ENCODE data around the gene GRHL3.

GRHL3 gene

DNA sequence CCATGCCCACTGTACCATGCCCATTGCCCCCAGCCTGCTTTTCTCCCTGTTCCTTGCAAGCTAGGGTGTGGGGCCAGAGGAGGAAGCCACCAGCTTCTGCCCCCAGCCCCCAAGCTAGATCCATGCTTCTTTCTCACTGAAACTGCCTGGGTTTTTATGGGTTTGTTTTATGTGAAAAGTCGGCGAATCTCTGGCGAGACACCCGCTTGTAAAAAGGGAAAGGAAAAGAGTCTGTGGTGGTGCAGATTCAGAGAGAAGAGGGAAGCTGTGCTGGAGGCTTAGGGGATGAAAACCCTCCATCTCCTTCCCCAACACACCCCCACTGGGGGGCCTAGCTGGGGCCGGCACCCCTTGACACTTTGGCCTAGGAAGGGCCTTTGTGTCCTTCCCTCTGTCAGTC lies 26.2 kb downstream of the GRHL3 start:
- no peak for DNase-seq

GRCh38 chr1:24347159-24347934 lies 28.2 kb downstream of the GRHL3 start:
- no peak for DNase-seq

GRCh38 chr1:24348196-24348595 lies 29.0 kb downstream of the GRHL3 start:
- no peak for DNase-seq

- peak; percentile 9 for DNase-seq
Measured at GRCh38 chr1:24349891-24350290, 30.7 kb downstream of the GRHL3 start.

GRCh38 chr1:24351247-24351646 lies 32.1 kb downstream of the GRHL3 start:
- DNase-seq = no peak

GRCh38 chr1:24351918-24352627 lies 32.9 kb downstream of the GRHL3 start:
- DNase-seq = no peak

- no peak for DNase-seq
Measured at GRCh38 chr1:24353292-24353891, 34.2 kb downstream of the GRHL3 start.

DNA sequence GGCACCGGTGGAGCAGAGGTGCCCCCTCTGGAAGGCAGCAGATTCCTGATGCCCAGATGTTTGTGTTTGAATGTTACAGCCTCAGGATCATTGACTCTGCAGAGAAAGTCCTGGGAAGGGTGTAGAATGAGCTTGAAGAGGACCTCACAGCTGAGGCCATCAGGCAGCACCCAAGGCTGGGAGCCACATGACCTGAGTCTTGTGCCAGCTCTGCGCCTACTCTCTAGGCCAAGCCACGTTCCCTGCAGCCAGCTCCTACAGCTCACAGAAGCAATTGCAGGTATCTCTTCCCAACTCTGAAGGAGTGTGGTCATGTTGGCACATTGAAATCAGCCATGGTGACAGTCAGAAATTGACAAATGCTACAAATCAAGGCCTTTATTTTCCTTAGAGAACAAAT lies 36.3 kb downstream of the GRHL3 start:
- DNase-seq = no peak

GRCh38 chr1:24357038-24357437 lies 37.9 kb downstream of the GRHL3 start:
- DNase-seq = no peak

- no peak for DNase-seq
Measured at GRCh38 chr1:24360681-24361080, 41.5 kb downstream of the GRHL3 start.

- no peak for DNase-seq
Measured at GRCh38 chr1:24361811-24362210, 42.7 kb downstream of the GRHL3 start.

- no peak for DNase-seq
Measured at GRCh38 chr1:24362396-24362795, 43.2 kb downstream of the GRHL3 start.

GRCh38 chr1:24362982-24363614 lies 43.9 kb downstream of the GRHL3 start:
- DNase-seq = no peak

DNA sequence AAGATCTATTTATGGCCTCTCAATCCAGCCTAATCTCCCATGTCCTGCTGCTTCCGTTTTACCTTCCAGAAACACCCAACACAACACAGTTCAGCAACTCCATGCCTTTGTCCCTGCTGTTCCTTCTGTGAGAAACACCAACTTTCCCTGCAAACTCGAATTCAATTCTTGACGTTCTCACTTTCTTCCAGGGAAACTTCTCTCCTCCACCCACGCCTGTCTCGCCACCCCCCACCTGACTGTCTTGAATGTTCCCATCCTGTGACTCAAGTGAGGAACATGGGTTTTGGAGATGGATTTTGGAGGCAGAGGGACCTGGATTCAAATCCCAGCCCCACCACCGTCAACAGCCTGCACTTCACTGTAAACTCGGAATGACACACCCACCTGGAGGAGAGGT lies 44.8 kb downstream of the GRHL3 start:
- DNase-seq = no peak

DNA sequence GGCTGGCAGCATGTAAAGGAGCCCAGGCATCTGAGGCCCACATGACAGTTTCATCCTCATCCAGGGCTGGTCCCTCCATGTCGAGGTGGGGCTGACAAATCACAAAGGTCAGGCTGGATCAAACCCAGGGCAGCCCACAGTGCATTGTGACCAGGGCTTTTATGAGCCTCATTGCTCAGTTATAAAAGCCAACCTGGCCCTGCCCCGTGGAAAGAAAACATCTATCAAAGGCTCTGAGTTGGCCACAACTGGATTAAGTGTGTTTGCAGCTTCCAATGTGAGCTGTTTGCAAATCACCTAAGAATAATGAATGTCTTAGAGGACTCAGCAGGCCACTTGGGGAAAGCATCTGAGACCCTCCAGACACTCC lies 45.4 kb downstream of the GRHL3 start:
- no peak for DNase-seq

DNA sequence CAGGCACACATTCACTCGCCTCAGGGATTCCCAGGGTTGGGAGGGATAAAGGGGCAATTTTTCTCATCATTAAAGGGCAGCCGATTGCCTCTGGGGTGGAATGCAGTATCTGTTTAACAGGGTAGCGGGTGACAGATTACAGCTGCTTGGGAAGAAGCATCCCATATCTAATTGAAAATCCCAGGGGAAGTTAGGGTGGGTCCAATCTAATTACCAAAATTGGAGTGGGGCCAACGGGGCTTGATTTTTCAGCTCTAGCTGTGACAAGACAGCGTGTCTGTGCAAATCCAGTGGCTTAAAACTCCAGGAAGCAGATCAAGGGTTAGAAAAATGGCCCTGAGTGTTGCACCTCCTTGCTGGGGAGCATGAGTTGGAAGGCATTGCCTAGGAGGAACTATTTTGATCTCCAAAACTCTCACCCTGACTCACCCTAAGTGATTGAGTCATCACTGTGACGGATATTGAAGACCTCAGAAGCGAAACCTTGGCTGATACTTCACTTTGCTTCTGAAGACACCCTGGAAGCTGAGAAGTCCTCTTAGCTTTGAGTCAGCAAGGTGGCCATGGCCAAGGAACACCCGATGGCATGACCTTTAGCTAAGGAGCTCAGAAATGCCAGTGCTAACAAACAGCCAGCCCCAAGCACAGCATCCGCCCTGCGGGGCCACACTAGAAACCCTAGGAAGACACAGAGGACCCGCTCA lies 46.0 kb downstream of the GRHL3 start:
- no peak for DNase-seq

DNA sequence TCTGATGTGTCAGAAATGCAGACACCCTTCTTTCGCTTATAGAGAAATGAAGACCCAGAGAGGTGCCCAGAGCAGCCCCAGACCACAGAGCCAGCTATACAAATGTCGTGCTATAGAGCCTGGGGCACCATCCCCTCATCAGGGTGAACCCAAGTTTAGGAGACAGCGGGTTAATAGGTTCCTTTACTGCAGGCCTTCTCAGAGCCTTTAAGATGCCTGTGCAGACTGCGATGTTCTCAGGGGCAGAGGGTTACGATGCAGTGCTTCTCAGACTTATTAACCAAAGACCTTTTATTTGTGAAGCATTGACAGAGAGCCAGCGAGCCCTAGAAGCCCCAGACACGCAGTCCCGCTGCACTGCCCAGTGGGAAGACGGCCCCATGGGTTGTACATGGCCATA lies 47.5 kb downstream of the GRHL3 start:
- no peak for DNase-seq

DNA sequence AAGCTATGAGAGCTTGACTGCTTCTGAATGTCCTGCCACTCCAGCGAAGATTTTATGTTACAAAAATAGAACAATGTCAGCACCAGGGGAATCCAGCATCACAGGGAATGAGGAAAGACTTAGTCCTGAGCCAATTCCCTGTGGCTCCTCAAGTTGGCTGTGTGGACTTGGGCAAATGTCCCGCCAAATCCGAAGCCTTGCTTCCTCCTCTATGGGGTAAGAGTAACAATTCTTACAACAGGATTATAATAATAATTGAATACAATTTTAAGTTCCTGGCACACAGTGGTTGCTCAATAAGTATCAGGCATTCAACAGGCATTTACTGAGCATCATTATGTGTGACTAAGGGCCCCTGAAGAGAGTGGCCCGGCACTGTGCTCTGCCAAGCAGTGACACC lies 50.0 kb downstream of the GRHL3 start:
- no peak for DNase-seq

DNA sequence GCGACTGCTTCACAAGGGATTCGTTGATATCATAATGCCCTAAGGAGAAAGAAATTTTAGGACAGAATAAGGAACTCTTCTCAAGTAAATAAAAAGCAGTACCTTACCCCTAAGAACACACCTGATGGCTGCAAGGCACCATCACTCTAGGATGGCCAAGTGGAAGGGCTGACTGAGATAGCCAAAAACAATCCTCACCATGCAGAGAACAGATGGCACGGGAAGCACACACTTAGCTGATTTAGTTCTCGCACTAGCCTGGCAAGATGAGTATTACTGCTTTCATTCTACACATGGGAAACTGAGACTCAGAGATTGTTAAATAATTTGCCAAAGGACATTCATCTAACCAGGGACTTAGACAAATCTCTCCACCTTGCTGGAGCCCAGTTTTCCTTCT lies 50.6 kb downstream of the GRHL3 start:
- DNase-seq = no peak

DNA sequence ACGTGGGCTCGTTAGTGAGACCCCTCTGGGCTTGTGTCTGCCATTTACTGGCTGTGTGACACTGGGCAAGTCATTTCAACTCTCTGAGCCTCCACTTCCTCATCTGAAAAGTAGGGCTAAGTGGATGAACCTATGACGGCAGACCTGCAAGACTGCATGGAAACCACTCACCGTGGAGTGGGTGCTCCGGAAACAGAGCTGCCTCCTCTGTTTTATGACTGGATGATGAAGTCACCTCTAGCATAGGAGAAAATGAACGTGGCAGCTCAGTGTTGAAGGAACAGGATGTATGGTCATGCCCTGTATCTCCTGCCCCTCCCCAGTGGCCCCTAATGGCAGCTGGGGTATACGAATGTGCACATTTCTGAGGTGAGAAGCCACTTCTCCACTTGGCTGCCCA lies 53.9 kb downstream of the GRHL3 start:
- no peak for DNase-seq

DNA sequence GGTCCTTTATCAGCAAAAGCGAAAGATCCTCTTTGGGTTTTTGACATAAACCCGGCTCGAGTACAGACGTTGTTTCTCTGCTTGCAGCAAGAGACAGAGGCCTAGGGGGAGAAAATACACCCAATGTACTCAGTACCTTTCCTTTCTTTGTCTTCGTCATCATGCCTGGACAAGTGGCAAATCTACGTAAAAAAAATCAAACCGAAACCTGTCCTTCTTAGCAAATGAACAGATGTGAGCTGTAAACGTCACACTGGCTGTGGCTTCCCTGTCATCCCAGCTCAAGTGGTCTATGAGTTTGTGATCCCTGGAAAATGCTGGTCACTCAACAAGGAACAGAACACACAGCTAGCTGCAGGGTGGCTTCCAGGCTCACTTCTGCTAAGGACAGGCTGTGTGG lies 54.6 kb downstream of the GRHL3 start:
- no peak for DNase-seq

GRCh38 chr1:24374891-24375786 lies 56.0 kb downstream of the GRHL3 start:
- DNase-seq = no peak

Data from activated T-cell treated with anti-CD3 and anti-CD28 coated beads for 4 hours (primary cell).